CD4-positive, alpha-beta T cell (primary cell): ENCODE results near the gene B3GALT6. TPM values are rescaled to one million over a fixed set of nuclear protein-coding genes. Genes with fewer than 3 reads are reported as not detected.

Source experiments
- ATAC-seq: fragments of 200-7000 bp; cut with Tn5 transposase; one replicate; pipeline ENCODE4 v1.10.0; 2022; ENCODE audit warnings: mild to moderate bottlenecking; ENCODE audit not compliant: poor library complexity
- CTCF ChIA-PET: fragments of 350-600 bp; sonication (Branson Sonifier 250); formaldehyde crosslinking; loops from one replicate; lab custom pipeline; 2021; ENCODE audit warnings: antibody characterized with exemption, inconsistent platforms; lab: Charles Lee
- POLR2A ChIA-PET: fragments of 350-600 bp; sonication (Branson Sonifier 250); formaldehyde crosslinking; loops from one replicate; lab custom pipeline; 2021; ENCODE audit warnings: antibody characterized with exemption, inconsistent platforms; lab: Charles Lee
- DNase-seq, 14 experiments: peaks; one replicate each; pipeline ENCODE4 v3.0.0-alpha.2; 2013 to 2020; ENCODE audit warnings: mixed read lengths in 2 of 14
- H3K27ac ChIP-seq, 2 donors: one replicate each; pipeline versions ENCODE4 v1.5.1 to v1.7.0; 2013; ENCODE audit warnings: low read length in 2 of 2, low read depth in 1 of 2, mild to moderate bottlenecking in 1 of 2
- H3K27me3 ChIP-seq, 2 experiments: 1 replicate in 1 of 2; 2 replicates in 1 of 2; pipeline versions ENCODE4 v1.6.1 to v1.7.0; 2013; ENCODE audit warnings: low read length in 2 of 2, control low read depth in 1 of 2, mild to moderate bottlenecking in 1 of 2, moderate library complexity in 1 of 2; ENCODE audit not compliant: insufficient read depth in 2 of 2, control insufficient read depth in 1 of 2
- H3K36me3 ChIP-seq: one replicate; pipeline ENCODE4 v1.6.1; 2013; ENCODE audit warnings: low read length, control low read depth; ENCODE audit not compliant: insufficient read depth
- H3K4me1 ChIP-seq: one replicate; pipeline ENCODE4 v1.6.1; 2013; ENCODE audit warnings: low read length, control low read depth; ENCODE audit not compliant: insufficient read depth
- H3K4me3 ChIP-seq: one replicate; pipeline ENCODE4 v1.5.1; 2013; ENCODE audit warnings: mild to moderate bottlenecking, low read length, moderate library complexity
- H3K9me3 ChIP-seq, 2 experiments: 1 replicate in 1 of 2; 2 replicates in 1 of 2; pipeline versions ENCODE4 v1.6.1 to v1.7.0; 2013; ENCODE audit warnings: low read length in 2 of 2, mild to moderate bottlenecking in 2 of 2, control low read depth in 1 of 2, moderate library complexity in 1 of 2; ENCODE audit not compliant: control insufficient read depth in 1 of 2, insufficient read depth in 1 of 2
- H3K27ac Mint-ChIP-seq: one replicate; pipeline ENCODE4 v1.8.0; 2020; ENCODE audit warnings: mixed read lengths
- H3K27me3 Mint-ChIP-seq: one replicate; pipeline ENCODE4 v1.8.0; 2021; ENCODE audit warnings: mixed read lengths
- H3K36me3 Mint-ChIP-seq: one replicate; pipeline ENCODE4 v1.8.0; 2021; ENCODE audit warnings: low read depth, mixed read lengths
- H3K4me1 Mint-ChIP-seq: one replicate; pipeline ENCODE4 v1.8.0; 2021; ENCODE audit warnings: low read depth, mixed read lengths
- H3K4me3 Mint-ChIP-seq: one replicate; pipeline ENCODE4 v1.8.0; 2020; ENCODE audit warnings: mild to moderate bottlenecking, mixed read lengths
- H3K9me3 Mint-ChIP-seq: one replicate; pipeline ENCODE4 v1.8.0; 2020; ENCODE audit warnings: mixed read lengths
- intact Hi-C, 2 experiments: fragments of 100-400 bp; cut with DNase I in 1 of 2; cut with micrococcal nuclease in 1 of 2; formaldehyde crosslinking; loops; one replicate each; pipeline versions ENCODE4 v1.15.1 to v1.9.0; 2023 to 2025; cut with DNase I, micrococcal nuclease
- total RNA-seq, 174 experiments: library from RNA in 2 of 174; stranded (reverse) in 2 of 174; gene quantifications; one replicate each; pipeline ENCODE4 v1.2.3 and lab custom pipeline; 2021 to 2026
- TF ChIP-seq, protein P1 (sequence below): fragments of 200-600 bp; IDR thresholded peaks from one replicate; pipeline ENCODE4 v1.8.0; 2022; ENCODE audit warnings: antibody characterized with exemption, mild to moderate bottlenecking

Gene B3GALT6
- total RNA-seq, 2 experiments from 2014 or later, result 4.9 to 5.1 TPM

DNA sequence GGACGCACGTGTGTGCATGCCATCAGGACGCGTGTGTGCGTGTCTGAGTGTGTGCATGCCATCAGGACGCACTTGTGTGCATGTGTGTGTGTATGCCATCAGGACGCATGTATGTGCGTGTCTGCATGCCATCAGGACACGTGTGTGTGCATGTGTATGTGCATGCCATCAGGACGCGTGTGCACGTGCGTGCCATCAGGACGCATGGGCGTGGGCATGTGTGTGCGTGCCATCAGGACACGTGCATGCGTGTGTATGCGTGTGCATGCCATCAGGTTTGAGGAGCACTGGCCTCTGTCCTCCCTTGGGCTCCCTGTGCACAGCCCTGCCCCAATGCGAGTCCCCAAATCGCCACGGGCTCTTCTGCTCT lies 27.1 kb downstream of the B3GALT6 start:
- ChIA-PET POLR2A (no interaction called here), CTCF (no interaction called here)
- Mint-ChIP-seq H3K9me3 (no peaks in the 10 kb centered on the region), H3K36me3 (peaks cover 57% of the 10 kb centered on the region), H3K4me1 (peaks cover 13% of the 10 kb centered on the region), H3K27me3 (no peaks in the 10 kb centered on the region), H3K27ac (no peak overlapping the region), H3K4me3 (no peak overlapping the region)
- ATAC-seq (no peak), DNase-seq (no peak)
- peaks cover 69% of the 10 kb centered on the region for H3K36me3 ChIP-seq
- TF ChIP-seq, protein P1, sequence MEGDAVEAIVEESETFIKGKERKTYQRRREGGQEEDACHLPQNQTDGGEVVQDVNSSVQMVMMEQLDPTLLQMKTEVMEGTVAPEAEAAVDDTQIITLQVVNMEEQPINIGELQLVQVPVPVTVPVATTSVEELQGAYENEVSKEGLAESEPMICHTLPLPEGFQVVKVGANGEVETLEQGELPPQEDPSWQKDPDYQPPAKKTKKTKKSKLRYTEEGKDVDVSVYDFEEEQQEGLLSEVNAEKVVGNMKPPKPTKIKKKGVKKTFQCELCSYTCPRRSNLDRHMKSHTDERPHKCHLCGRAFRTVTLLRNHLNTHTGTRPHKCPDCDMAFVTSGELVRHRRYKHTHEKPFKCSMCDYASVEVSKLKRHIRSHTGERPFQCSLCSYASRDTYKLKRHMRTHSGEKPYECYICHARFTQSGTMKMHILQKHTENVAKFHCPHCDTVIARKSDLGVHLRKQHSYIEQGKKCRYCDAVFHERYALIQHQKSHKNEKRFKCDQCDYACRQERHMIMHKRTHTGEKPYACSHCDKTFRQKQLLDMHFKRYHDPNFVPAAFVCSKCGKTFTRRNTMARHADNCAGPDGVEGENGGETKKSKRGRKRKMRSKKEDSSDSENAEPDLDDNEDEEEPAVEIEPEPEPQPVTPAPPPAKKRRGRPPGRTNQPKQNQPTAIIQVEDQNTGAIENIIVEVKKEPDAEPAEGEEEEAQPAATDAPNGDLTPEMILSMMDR, result no peak
- H3K4me1 ChIP-seq, result peaks cover 18% of the 10 kb centered on the region
- no peak overlapping the region for H3K4me3 ChIP-seq
- H3K27ac ChIP-seq, result no peak overlapping the region
- no peaks in the 10 kb centered on the region for H3K9me3 ChIP-seq
- intact Hi-C loops, result no loop called here
- no peaks in the 10 kb centered on the region for H3K27me3 ChIP-seq

GRCh38 chr1:1259540-1259939 lies 27.5 kb downstream of the B3GALT6 start:
- Histone ChIP-seq H3K4me3 (no peak overlapping the region), H3K27ac (no peak overlapping the region), H3K4me1 (peaks cover 18% of the 10 kb centered on the region), H3K36me3 (peaks cover 68% of the 10 kb centered on the region), H3K27me3 (no peaks in the 10 kb centered on the region), H3K9me3 (no peaks in the 10 kb centered on the region)
- intact Hi-C loops, result no loop called here
- Mint-ChIP-seq H3K4me3 (no peak overlapping the region), H3K4me1 (peaks cover 13% of the 10 kb centered on the region), H3K27ac (no peak overlapping the region), H3K27me3 (no peaks in the 10 kb centered on the region), H3K9me3 (no peaks in the 10 kb centered on the region), H3K36me3 (peaks cover 60% of the 10 kb centered on the region)
- DNase-seq (no peak), ATAC-seq (no peak)
- TF ChIP-seq, protein P1, result no peak
- POLR2A ChIA-PET, result no interaction called here
- CTCF ChIA-PET, result no interaction called here

DNA sequence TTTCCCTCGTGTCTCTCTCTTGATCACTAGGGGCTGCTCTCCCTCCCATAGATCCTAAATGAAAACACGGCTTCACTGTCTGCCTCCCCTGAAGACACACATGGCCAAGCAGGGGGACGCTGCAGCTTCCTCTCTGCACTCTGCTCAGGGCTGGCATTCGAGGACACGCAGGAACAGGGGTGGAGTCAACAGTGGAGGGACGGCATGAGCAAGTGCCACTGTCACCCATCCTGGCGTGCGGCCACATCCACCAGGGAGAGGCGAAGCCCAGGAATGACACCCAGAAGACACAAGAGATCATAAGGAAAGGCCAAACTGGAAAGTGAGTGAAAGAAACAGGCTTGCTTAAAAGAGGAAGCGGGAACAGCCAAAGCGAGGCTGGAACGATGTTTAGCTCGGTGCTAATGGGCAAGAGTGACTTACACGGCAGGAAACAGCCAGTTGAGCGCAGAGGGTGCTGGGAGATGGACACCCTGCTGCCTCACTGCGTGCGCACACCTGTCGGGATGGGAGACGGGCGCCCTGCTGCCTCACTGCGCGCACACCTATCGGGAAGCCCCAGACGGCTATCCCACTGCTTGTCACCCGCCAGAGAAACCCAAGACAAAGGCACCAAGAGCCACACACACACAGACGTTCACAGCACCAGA lies 28.0 kb downstream of the B3GALT6 start:
- DNase-seq, result no peak
- H3K27me3 Mint-ChIP-seq, result no peaks in the 10 kb centered on the region
- Histone ChIP-seq H3K4me1 (peaks cover 18% of the 10 kb centered on the region), H3K9me3 (no peaks in the 10 kb centered on the region), H3K4me3 (no peak overlapping the region), H3K27me3 (no peaks in the 10 kb centered on the region), H3K27ac (no peak overlapping the region), H3K36me3 (peaks cover 64% of the 10 kb centered on the region)
- H3K4me1 Mint-ChIP-seq, result peaks cover 13% of the 10 kb centered on the region
- intact Hi-C loops, result no loop called here
- POLR2A ChIA-PET, result no interaction called here
- no peak for ATAC-seq
- peak overlapping the region; percentile 39 for H3K27ac Mint-ChIP-seq
- TF ChIP-seq, protein P1, result no peak
- H3K4me3 Mint-ChIP-seq, result no peak overlapping the region
- peaks cover 65% of the 10 kb centered on the region for H3K36me3 Mint-ChIP-seq
- CTCF ChIA-PET, result interaction anchor here (1.0 to 1.6 kb wide), 2 partner anchors 14 to 138 kb away, joined by 3 to 4 read pairs; partner anchors contain the start of gene UBE2J2
- H3K9me3 Mint-ChIP-seq, result no peaks in the 10 kb centered on the region
